ELF-1 (cell line): ENCODE data around the gene CCDC85C.
"Not testable (repeated sequence)": the region's sequence is repeated elsewhere in the genome, so short reads cannot be mapped to it uniquely, and the experiment has no call there.

Experiments
- DNase-seq: peaks from one replicate; pipeline ENCODE4 v3.0.0-alpha.2; 2016; ENCODE audit warnings: low read depth, low spot score

CCDC85C gene

GRCh38 chr14:99603471-99604277 is at the start of gene CCDC85C:
TSS of gene CCDC85C (minus strand) at chr14:99604207. CDS start at chr14:99603959, 248 bp downstream.
- peak; percentile 66 for DNase-seq

GRCh38 chr14:99651953-99652746 is 48.1 kb upstream of the CCDC85C start:
- DNase-seq: no peak

GRCh38 chr14:99650189-99650588 is 46.2 kb upstream of the CCDC85C start:
- DNase-seq: no peak

GRCh38 chr14:99649643-99650042 is 45.6 kb upstream of the CCDC85C start:
- no peak for DNase-seq

GRCh38 chr14:99649219-99649618 is 45.2 kb upstream of the CCDC85C start:
- no peak for DNase-seq

- DNase-seq: no peak
These were observed 44.2 kb upstream of the CCDC85C start for GRCh38 chr14:99648027-99648784.

- no peak for DNase-seq
These were observed 43.4 kb upstream of the CCDC85C start for GRCh38 chr14:99647411-99647810.

- no peak for DNase-seq
These were observed 41.8 kb upstream of the CCDC85C start for GRCh38 chr14:99645545-99646505.

- no peak for DNase-seq
These were observed 40.9 kb upstream of the CCDC85C start, which contains the start of gene HHIPL1 for GRCh38 chr14:99644723-99645544. TSS of gene HHIPL1 (plus strand) at chr14:99645129. CDS start at chr14:99645208, 79 bp downstream.

GRCh38 chr14:99644035-99644587 is 40.1 kb upstream of the CCDC85C start:
- no peak for DNase-seq

- DNase-seq: no peak
These were observed 39.3 kb upstream of the CCDC85C start for GRCh38 chr14:99643343-99643742.

GRCh38 chr14:99642771-99643170 is 38.8 kb upstream of the CCDC85C start:
- DNase-seq: not testable (repeated sequence)

GRCh38 chr14:99637624-99638023 is 33.6 kb upstream of the CCDC85C start:
- DNase-seq: no peak

GRCh38 chr14:99636487-99636886 is 32.5 kb upstream of the CCDC85C start:
- no peak for DNase-seq

GRCh38 chr14:99635116-99635515 is 31.1 kb upstream of the CCDC85C start:
- no peak for DNase-seq

GRCh38 chr14:99634443-99634842 is 30.4 kb upstream of the CCDC85C start:
- no peak for DNase-seq

GRCh38 chr14:99633918-99634317 is 29.9 kb upstream of the CCDC85C start:
- DNase-seq: no peak

GRCh38 chr14:99633141-99633540 is 29.1 kb upstream of the CCDC85C start:
- no peak for DNase-seq

GRCh38 chr14:99632410-99633035 is 28.5 kb upstream of the CCDC85C start:
- no peak for DNase-seq
